PFSK-1 (cell line): ENCODE measurements around the gene CAMTA1.

Source experiments
- POLR2AphosphoS5 ChIP-seq: IDR thresholded peaks from 2 replicates; pipeline ENCODE4 v1.6.1; 2012; ENCODE audit warnings: low read depth, mild to moderate bottlenecking, control low read depth, low read length, moderate library complexity
- REST ChIP-seq, 2 experiments: IDR thresholded peaks; 2 replicates each; pipeline versions ENCODE4 v1.6.1 to v1.8.0; 2011 to 2012; ENCODE audit warnings: low read depth in 2 of 2, low read length in 2 of 2, control low read depth in 1 of 2, inconsistent platforms in 1 of 2, mild to moderate bottlenecking in 1 of 2, moderate library complexity in 1 of 2; ENCODE audit not compliant: insufficient read depth in 1 of 2
- TAF1 ChIP-seq: IDR thresholded peaks from 2 replicates; pipeline ENCODE4 v1.6.1; 2012; ENCODE audit warnings: low read length, control low read depth, borderline replicate concordance; ENCODE audit not compliant: insufficient read depth

DNA sequence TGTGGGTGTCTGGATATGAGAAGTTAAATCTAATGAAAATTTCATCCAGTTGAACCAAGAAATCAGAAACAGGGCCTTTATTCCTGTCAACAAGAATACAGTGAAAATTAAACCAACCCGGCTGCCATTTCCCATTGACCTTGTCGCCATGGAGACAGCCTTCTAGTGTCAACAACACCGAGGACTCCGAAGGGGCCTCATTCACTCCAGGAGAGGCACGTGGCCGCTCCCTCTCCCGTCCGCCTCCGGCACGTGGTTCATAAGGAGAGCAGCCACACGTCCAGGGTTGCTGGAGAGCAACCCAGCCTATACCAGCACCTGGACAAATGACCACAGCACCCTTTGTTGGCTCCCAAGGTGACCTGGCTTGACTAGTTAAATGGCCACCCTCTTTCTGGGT lies 865.5 kb downstream of the CAMTA1 start:
- TF ChIP-seq POLR2AphosphoS5 (no peak), REST (IDR thresholded peaks at IDR 0.05; ENCODE audit: insufficient read depth in 1 of 2, low read depth in 2 of 2, low read length in 2 of 2) (no peak), TAF1 (no peak)
